ENCODE data around the gene GPR146. TPM values are rescaled to one million over a fixed set of nuclear protein-coding genes. Genes with fewer than 3 reads are reported as not detected.

The GPR146 gene
- total RNA-seq, 2 experiments from 2014 or later: 5.6 to 8.5 TPM

DNA sequence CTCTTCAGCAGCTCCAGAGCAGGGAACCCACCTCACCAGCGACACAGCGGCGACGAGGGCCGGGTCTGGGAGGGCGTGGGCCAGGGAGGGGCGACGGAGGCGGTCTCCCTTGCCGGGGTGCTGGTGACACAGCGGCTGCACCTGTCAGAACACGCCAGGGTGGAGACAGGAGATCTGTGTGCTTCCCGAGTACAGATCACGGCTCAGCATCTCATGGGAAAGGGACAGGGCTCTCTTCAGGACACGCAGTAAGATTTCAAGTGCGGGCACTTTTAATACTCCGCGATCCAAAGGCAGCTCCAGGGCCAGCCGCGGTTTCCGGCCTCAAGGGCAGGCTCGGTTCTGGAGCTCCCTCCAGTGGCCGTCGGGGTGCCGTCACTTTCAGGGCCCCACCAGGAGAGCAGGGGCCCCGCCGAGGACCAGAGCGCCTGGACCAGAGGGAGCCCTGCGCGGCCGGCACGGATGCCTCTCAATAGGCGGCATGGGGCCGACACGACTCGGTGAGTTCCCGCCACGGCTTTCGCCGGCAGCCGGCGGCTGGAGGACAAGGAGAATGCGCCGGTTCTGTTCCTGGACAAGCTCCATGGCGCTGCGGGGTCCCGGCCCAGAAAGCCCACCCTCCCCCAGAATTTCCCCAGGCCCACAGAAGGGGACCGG lies 21.4 kb downstream of the GPR146 start:
- no peaks in the 10 kb centered on the region for H3K27me3 Mint-ChIP-seq
- no peak overlapping the region for H3K27ac Mint-ChIP-seq
- H3K4me1 Mint-ChIP-seq (ENCODE audit: low read depth): peaks cover 4% of the 10 kb centered on the region
- POLR2A ChIA-PET: interaction anchor here (1.0 to 1.8 kb wide), 4 partner anchors 14 to 72 kb away, joined by 3 to 13 read pairs (median 4); partner anchors contain the start of gene GPR146
- intact Hi-C loops (cut with micrococcal nuclease): loop anchor here (5.0 kb wide), 1 partner anchor 73 kb away; no protein-coding TSS in a partner anchor
- DNase-seq: peak; percentile 89
- H3K9me3 Mint-ChIP-seq: peaks cover under 1% of the 10 kb centered on the region
- ATAC-seq: peak; percentile 98
- H3K4me3 Mint-ChIP-seq: no peak overlapping the region
- no peaks in the 10 kb centered on the region for H3K36me3 Mint-ChIP-seq (ENCODE audit: low read depth)
- CTCF ChIA-PET: interaction anchor here (0.6 to 7.5 kb wide), 38 partner anchors 9 to 185 kb away, joined by 3 to 204 read pairs (median 4); partner anchors contain the start of genes COX19 and GPR146
- TF ChIP-seq, protein P1, sequence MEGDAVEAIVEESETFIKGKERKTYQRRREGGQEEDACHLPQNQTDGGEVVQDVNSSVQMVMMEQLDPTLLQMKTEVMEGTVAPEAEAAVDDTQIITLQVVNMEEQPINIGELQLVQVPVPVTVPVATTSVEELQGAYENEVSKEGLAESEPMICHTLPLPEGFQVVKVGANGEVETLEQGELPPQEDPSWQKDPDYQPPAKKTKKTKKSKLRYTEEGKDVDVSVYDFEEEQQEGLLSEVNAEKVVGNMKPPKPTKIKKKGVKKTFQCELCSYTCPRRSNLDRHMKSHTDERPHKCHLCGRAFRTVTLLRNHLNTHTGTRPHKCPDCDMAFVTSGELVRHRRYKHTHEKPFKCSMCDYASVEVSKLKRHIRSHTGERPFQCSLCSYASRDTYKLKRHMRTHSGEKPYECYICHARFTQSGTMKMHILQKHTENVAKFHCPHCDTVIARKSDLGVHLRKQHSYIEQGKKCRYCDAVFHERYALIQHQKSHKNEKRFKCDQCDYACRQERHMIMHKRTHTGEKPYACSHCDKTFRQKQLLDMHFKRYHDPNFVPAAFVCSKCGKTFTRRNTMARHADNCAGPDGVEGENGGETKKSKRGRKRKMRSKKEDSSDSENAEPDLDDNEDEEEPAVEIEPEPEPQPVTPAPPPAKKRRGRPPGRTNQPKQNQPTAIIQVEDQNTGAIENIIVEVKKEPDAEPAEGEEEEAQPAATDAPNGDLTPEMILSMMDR (IDR thresholded peaks at IDR 0.05): peak; percentile 95

DNA sequence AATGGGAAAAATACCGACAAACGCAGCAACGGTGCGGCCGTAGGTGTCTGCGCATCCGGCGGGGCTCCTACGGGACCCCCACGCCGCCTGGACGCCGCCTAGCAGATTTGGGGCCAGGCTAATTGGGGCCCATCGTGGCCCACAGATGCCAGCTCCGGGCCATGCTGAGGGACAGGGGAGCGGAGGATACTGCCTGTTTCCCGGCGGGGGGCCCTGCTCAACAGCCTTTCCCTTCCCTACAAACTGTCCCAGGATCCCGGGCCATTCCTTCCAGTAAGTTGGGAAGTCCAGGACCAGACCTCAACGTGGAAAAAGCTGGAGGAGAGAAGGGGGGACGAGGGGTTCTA lies 21.9 kb downstream of the GPR146 start:
- no peak for DNase-seq
- TF ChIP-seq, protein P1 (IDR thresholded peaks at IDR 0.05): no peak
- no peak overlapping the region for H3K4me3 Mint-ChIP-seq
- POLR2A ChIA-PET: interaction anchor here (0.7 to 1.7 kb wide), 4 partner anchors 14 to 73 kb away, joined by 3 to 6 read pairs (median 3); partner anchors contain the start of gene GPR146
- H3K27ac Mint-ChIP-seq: no peak overlapping the region
- intact Hi-C loops (cut with micrococcal nuclease): loop anchor here (5.0 kb wide), 1 partner anchor 74 kb away; no protein-coding TSS in a partner anchor
- peaks cover 1% of the 10 kb centered on the region for H3K9me3 Mint-ChIP-seq
- CTCF ChIA-PET: interaction anchor here (0.9 to 7.5 kb wide), 31 partner anchors 9 to 185 kb away, joined by 3 to 204 read pairs (median 6); partner anchors contain the start of genes COX19 and GPR146
- no peaks in the 10 kb centered on the region for H3K36me3 Mint-ChIP-seq (ENCODE audit: low read depth)
- H3K4me1 Mint-ChIP-seq (ENCODE audit: low read depth): peaks cover 4% of the 10 kb centered on the region
- H3K27me3 Mint-ChIP-seq: no peaks in the 10 kb centered on the region
- no peak for ATAC-seq

DNA sequence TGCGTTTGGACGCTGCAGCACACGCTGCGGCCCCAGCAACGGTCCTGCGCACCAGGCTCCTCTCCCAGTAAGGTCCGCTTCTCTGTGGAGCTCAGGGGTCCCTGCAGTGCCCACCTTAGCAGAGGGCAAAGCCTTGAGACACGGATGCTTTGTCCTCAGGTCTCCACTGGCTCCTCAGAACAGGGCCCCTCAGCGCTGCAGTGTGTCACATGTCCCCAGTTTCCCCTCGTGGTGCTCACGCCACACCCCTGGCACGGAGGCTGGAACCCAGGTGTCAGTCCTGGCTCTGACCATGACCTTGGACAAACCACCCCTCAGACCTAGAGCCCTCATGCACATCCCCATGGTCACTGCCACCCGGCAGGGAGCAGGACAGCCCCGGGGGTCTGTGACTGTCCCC lies 23.7 kb downstream of the GPR146 start:
- ChIA-PET CTCF (interaction anchor here (1.4 to 1.7 kb wide), 2 partner anchors 18 to 75 kb away, joined by 5 read pairs; no protein-coding TSS in a partner anchor), POLR2A (no interaction called here)
- Mint-ChIP-seq H3K4me3 (no peak overlapping the region), H3K27me3 (no peaks in the 10 kb centered on the region), H3K4me1 (ENCODE audit: low read depth) (peaks cover 4% of the 10 kb centered on the region), H3K27ac (no peak overlapping the region), H3K9me3 (peaks cover 1% of the 10 kb centered on the region), H3K36me3 (ENCODE audit: low read depth) (no peaks in the 10 kb centered on the region)
- no peak for ATAC-seq
- DNase-seq: no peak
- TF ChIP-seq, protein P1 (IDR thresholded peaks at IDR 0.05): no peak
- intact Hi-C loops (cut with micrococcal nuclease): loop anchor here (5.0 kb wide), 1 partner anchor 76 kb away; no protein-coding TSS in a partner anchor

DNA sequence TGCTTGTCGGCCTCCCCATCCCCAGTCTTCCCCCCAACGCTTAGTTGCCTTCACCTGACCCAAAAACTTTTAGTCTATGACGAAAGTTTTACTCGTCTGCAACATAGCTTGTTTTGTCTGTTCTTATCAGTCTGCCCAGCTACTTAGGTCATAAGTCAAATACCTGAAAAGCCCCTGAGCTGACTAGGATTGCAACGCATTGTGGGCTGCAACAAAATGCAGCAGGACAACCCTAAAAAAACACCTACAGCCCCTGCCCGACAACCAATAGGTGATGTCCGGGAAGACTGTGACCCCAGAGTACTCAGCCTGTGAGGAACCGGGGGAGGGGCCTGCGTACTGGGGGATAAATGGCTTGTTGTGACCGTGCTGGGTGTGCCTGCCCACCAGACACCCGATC lies 24.3 kb downstream of the GPR146 start:
- H3K4me3 Mint-ChIP-seq: no peak overlapping the region
- intact Hi-C loops (cut with micrococcal nuclease): loop anchor here (5.0 kb wide), 1 partner anchor 76 kb away; no protein-coding TSS in a partner anchor
- no peaks in the 10 kb centered on the region for H3K27me3 Mint-ChIP-seq
- no peaks in the 10 kb centered on the region for H3K36me3 Mint-ChIP-seq (ENCODE audit: low read depth)
- peaks cover 1% of the 10 kb centered on the region for H3K9me3 Mint-ChIP-seq
- TF ChIP-seq, protein P1 (IDR thresholded peaks at IDR 0.05): no peak
- ChIA-PET POLR2A (no interaction called here), CTCF (interaction anchor here (1.4 to 1.7 kb wide), 2 partner anchors 17 to 76 kb away, joined by 5 read pairs; no protein-coding TSS in a partner anchor)
- no peak overlapping the region for H3K27ac Mint-ChIP-seq
- ATAC-seq (no peak), DNase-seq (no peak)
- peaks cover 4% of the 10 kb centered on the region for H3K4me1 Mint-ChIP-seq (ENCODE audit: low read depth)

DNA sequence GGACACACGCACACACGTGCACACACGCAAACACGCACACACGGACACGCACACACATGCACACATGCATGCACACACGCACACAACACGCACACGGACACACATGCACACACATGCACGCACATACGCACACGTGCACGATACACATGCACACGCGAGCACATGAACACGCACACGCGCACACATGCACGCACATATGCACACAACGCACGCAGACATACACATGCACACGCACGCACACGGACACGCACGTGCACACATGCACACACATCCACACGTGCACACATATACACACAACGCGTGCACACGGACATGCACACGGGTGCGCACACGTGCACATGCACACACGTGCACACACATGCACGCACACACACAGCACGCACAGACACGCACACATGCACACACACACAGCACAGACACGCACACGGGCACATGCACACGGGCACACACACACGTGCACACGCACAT lies 26.2 kb downstream of the GPR146 start:
- CTCF ChIA-PET: no interaction called here
- TF ChIP-seq, protein P1 (IDR thresholded peaks at IDR 0.05): no peak
- POLR2A ChIA-PET: no interaction called here
- Mint-ChIP-seq H3K9me3 (peaks cover 1% of the 10 kb centered on the region), H3K27me3 (no peaks in the 10 kb centered on the region), H3K27ac (no peak overlapping the region), H3K4me3 (no peak overlapping the region), H3K36me3 (ENCODE audit: low read depth) (no peaks in the 10 kb centered on the region), H3K4me1 (ENCODE audit: low read depth) (peaks cover 2% of the 10 kb centered on the region)
- DNase-seq (no peak), ATAC-seq (no peak)
- intact Hi-C loops (cut with micrococcal nuclease): no loop called here

Measured in activated CD8-positive, alpha-beta T cell treated with anti-CD3 and anti-CD28 coated beads for 36 hours (primary cell).